PC-3 (cell line): ENCODE measurements around the gene MED12L. TPM values are rescaled to one million over a fixed set of nuclear protein-coding genes. Genes with fewer than 3 reads are reported as not detected.
A peak's percentile ranks its signal among the peaks of the same experiment; 100 is the strongest.

Source experiments
- ATAC-seq: fragments of 200-7000 bp; cut with Tn5 transposase; 2 replicates; pipeline ENCODE4 v1.9.1; 2020; ENCODE audit warnings: mild to moderate bottlenecking, moderate library complexity
- BruUV-seq: library from RNA; stranded (reverse); fragments of 400-500 nt; replicated peaks from 2 replicates; lab custom pipeline; 2021; lab: Mats Ljungman, UMichigan
- CTCF ChIA-PET: fragments of 300-600 bp; sonication (Branson Sonifier 250); formaldehyde crosslinking; loops from one replicate; lab custom pipeline; 2022; ENCODE audit warnings: antibody characterized with exemption; lab: Charles Lee
- POLR2A ChIA-PET: fragments of 300-600 bp; sonication (Branson Sonifier 250); formaldehyde crosslinking; loops from one replicate; lab custom pipeline; 2022; ENCODE audit warnings: antibody characterized with exemption; ENCODE audit not compliant: unreplicated experiment; lab: Charles Lee
- DNase-seq: peaks from one replicate; pipeline ENCODE4 v3.0.0-alpha.2; 2015
- H2AFZ ChIP-seq: fragments of 300-600 bp; sonication (generic); 2 replicates; pipeline ENCODE4 v1.6.0; 2016; ENCODE audit warnings: antibody characterized with exemption, low read length
- H3F3A ChIP-seq: fragments of 300-600 bp; sonication (generic); one replicate; pipeline ENCODE4 v1.6.0; 2017; ENCODE audit warnings: antibody characterized with exemption, low read length, control low read depth, mild to moderate bottlenecking; ENCODE audit not compliant: unreplicated experiment
- H3K27ac ChIP-seq: fragments of 300-600 bp; sonication (generic); 2 replicates; pipeline ENCODE4 v1.5.1; 2016; ENCODE audit warnings: mild to moderate bottlenecking, low read length
- H3K27me3 ChIP-seq: fragments of 300-600 bp; sonication (generic); 2 replicates; pipeline ENCODE4 v1.6.1; 2016; ENCODE audit warnings: low read length, mixed read lengths
- H3K36me3 ChIP-seq: fragments of 300-600 bp; sonication (generic); 2 replicates; pipeline ENCODE4 v1.6.1; 2016; ENCODE audit warnings: low read depth, mixed run types, low read length, mixed read lengths
- H3K4me1 ChIP-seq: fragments of 300-600 bp; sonication (generic); 2 replicates; pipeline ENCODE4 v1.5.1; 2016; ENCODE audit warnings: low read length; ENCODE audit not compliant: insufficient read depth
- H3K4me2 ChIP-seq: fragments of 300-600 bp; sonication (generic); 2 replicates; pipeline ENCODE4 v1.6.0; 2016; ENCODE audit warnings: low read length
- H3K4me3 ChIP-seq: fragments of 300-600 bp; sonication (generic); 2 replicates; pipeline ENCODE4 v1.5.1; 2016; ENCODE audit warnings: mild to moderate bottlenecking, low read length, mixed read lengths
- H3K79me2 ChIP-seq: fragments of 300-600 bp; sonication (generic); 2 replicates; pipeline ENCODE4 v1.6.1; 2017; ENCODE audit warnings: low read length, mixed read lengths
- H3K9ac ChIP-seq: fragments of 300-600 bp; sonication (generic); 2 replicates; pipeline ENCODE4 v1.6.0; 2016; ENCODE audit warnings: mild to moderate bottlenecking, low read length
- H3K9me2 ChIP-seq: fragments of 300-600 bp; sonication (generic); replicated peaks from 2 replicates; pipeline ENCODE4 v1.6.1; 2016; ENCODE audit warnings: mixed run types, low read length, mixed read lengths
- H3K9me3 ChIP-seq: fragments of 300-600 bp; sonication (generic); 2 replicates; pipeline ENCODE4 v1.6.1; 2016; ENCODE audit warnings: low read length, mixed read lengths
- H4K20me1 ChIP-seq: fragments of 300-600 bp; sonication (generic); 2 replicates; pipeline ENCODE4 v1.6.1; 2016; ENCODE audit warnings: low read length, mixed read lengths
- EZH2 ChIP-seq: fragments of 300-600 bp; sonication (generic); IDR thresholded peaks from one replicate; pipeline ENCODE4 v1.6.1; 2017; ENCODE audit warnings: antibody characterized with exemption, mild to moderate bottlenecking, low read length; ENCODE audit not compliant: unreplicated experiment
- EZH2phosphoT487 ChIP-seq: fragments of 300-600 bp; sonication (generic); IDR thresholded peaks from 2 replicates; pipeline ENCODE4 v1.6.1; 2018; ENCODE audit warnings: mild to moderate bottlenecking, antibody characterized with exemption, low read length, borderline replicate concordance
- intact Hi-C: fragments of 100-400 bp; cut with micrococcal nuclease; formaldehyde crosslinking; loops from 2 replicates; pipeline ENCODE4 v1.9.0; 2023
- total RNA-seq: library from RNA; depleted of rRNA; stranded (reverse); fragments of >200 nt; gene quantifications from 2 replicates; pipeline ENCODE4 v1.2.3, GENCODE V29; 2014
- TF ChIP-seq, protein P1 (sequence below): fragments of 300-600 bp; sonication (generic); conservative IDR thresholded peaks from 2 replicates; pipeline ENCODE4 v1.5.1; 2017; ENCODE audit warnings: antibody characterized with exemption, low read depth, mild to moderate bottlenecking, low read length

The MED12L gene
- total RNA-seq, 1 experiment from 2014 or later, result 0.55 TPM

- no peak overlapping the region for H3K9ac ChIP-seq
- H2AFZ ChIP-seq, result no peak overlapping the region
- no peaks in the 10 kb centered on the region for H4K20me1 ChIP-seq
- H3K27ac ChIP-seq, result no peak overlapping the region
- H3K79me2 ChIP-seq, result no peaks in the 10 kb centered on the region
- H3K9me3 ChIP-seq, result no peaks in the 10 kb centered on the region
- ATAC-seq, result peak; percentile 94
- DNase-seq, result peak; percentile 88
- H3K27me3 ChIP-seq, result no peaks in the 10 kb centered on the region
- no TSS peak for BruUV-seq
- intact Hi-C loops, result no loop called here
- H3F3A ChIP-seq, result no peaks in the 10 kb centered on the region
- no peak overlapping the region for H3K4me2 ChIP-seq
- H3K9me2 ChIP-seq, result no peaks in the 10 kb centered on the region
- no peak overlapping the region for H3K4me3 ChIP-seq
- no peak for TF ChIP-seq EZH2
- TF ChIP-seq, protein P1, sequence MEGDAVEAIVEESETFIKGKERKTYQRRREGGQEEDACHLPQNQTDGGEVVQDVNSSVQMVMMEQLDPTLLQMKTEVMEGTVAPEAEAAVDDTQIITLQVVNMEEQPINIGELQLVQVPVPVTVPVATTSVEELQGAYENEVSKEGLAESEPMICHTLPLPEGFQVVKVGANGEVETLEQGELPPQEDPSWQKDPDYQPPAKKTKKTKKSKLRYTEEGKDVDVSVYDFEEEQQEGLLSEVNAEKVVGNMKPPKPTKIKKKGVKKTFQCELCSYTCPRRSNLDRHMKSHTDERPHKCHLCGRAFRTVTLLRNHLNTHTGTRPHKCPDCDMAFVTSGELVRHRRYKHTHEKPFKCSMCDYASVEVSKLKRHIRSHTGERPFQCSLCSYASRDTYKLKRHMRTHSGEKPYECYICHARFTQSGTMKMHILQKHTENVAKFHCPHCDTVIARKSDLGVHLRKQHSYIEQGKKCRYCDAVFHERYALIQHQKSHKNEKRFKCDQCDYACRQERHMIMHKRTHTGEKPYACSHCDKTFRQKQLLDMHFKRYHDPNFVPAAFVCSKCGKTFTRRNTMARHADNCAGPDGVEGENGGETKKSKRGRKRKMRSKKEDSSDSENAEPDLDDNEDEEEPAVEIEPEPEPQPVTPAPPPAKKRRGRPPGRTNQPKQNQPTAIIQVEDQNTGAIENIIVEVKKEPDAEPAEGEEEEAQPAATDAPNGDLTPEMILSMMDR, result peak; percentile 77
- no peaks in the 10 kb centered on the region for H3K4me1 ChIP-seq
- ChIA-PET CTCF (interaction anchor here (0.5 kb wide), 1 partner anchor 9 kb away, joined by 3 read pairs; no protein-coding TSS in a partner anchor), POLR2A (no interaction called here)
- H3K36me3 ChIP-seq, result no peaks in the 10 kb centered on the region
Measured at GRCh38 chr3:151156618-151157216, 71.3 kb downstream of the MED12L start.

GRCh38 chr3:151159806-151160205 lies 74.3 kb downstream of the MED12L start:
- Histone ChIP-seq H3K27ac (no peak overlapping the region), H3K9me2 (no peaks in the 10 kb centered on the region), H3K27me3 (no peaks in the 10 kb centered on the region), H3K36me3 (no peaks in the 10 kb centered on the region), H3K9ac (no peak overlapping the region), H3F3A (no peaks in the 10 kb centered on the region), H4K20me1 (no peaks in the 10 kb centered on the region), H2AFZ (no peak overlapping the region), H3K4me3 (no peak overlapping the region), H3K79me2 (no peaks in the 10 kb centered on the region), H3K4me2 (no peak overlapping the region), H3K4me1 (no peaks in the 10 kb centered on the region), H3K9me3 (no peaks in the 10 kb centered on the region)
- intact Hi-C loops, result loop anchor here (10.0 kb wide), 1 partner anchor 265 kb away; no protein-coding TSS in a partner anchor
- TF ChIP-seq EZH2, result no peak
- TF ChIP-seq, protein P1, result no peak
- no peak for TF ChIP-seq EZH2phosphoT487
- DNase-seq (no peak), ATAC-seq (no peak)
- no TSS peak for BruUV-seq
- ChIA-PET POLR2A (no interaction called here), CTCF (no interaction called here)

DNA sequence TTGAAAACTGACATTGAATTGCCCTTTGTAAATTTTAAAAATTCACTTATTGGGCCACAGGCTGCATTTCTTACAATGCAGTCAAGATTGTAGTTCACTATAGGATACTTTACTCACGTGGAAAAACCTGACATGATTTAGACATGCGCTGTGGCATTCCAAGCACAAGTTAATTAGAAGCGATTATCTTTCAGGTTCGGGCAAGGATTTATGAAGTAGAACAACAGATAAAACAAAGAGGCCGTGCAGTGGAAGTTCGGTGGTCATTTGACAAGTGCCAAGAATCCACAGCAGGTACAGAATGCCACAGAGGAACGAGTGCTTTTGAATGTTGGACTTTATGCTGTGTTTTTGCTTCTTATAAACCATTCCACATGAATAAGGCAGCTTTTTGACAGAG lies 79.8 kb downstream of the MED12L start:
- H3K27ac ChIP-seq, result no peak overlapping the region
- no peaks in the 10 kb centered on the region for H3K9me2 ChIP-seq
- H3K36me3 ChIP-seq, result no peaks in the 10 kb centered on the region
- no peaks in the 10 kb centered on the region for H3K4me1 ChIP-seq
- intact Hi-C loops, result loop anchor here (10.0 kb wide), 1 partner anchor 260 kb away; no protein-coding TSS in a partner anchor
- BruUV-seq, result no TSS peak
- H4K20me1 ChIP-seq, result no peaks in the 10 kb centered on the region
- H3F3A ChIP-seq, result no peaks in the 10 kb centered on the region
- H3K4me2 ChIP-seq, result no peak overlapping the region
- H3K9me3 ChIP-seq, result no peaks in the 10 kb centered on the region
- TF ChIP-seq EZH2 (no peak), EZH2phosphoT487 (no peak)
- TF ChIP-seq, protein P1, result no peak
- ChIA-PET POLR2A (no interaction called here), CTCF (no interaction called here)
- H3K79me2 ChIP-seq, result no peaks in the 10 kb centered on the region
- H2AFZ ChIP-seq, result no peak overlapping the region
- no peak overlapping the region for H3K9ac ChIP-seq
- DNase-seq (no peak), ATAC-seq (no peak)
- no peak overlapping the region for H3K4me3 ChIP-seq
- H3K27me3 ChIP-seq, result no peaks in the 10 kb centered on the region
